HG02973 (cell line): ENCODE results near the gene ZBTB44.
"Not testable (repeated sequence)": the region's sequence is repeated elsewhere in the genome, so short reads cannot be mapped to it uniquely, and the experiment has no call there.

Experiments
- ATAC-seq: cut with Tn5 transposase; IDR thresholded peaks from one replicate; pipeline ENCODE4 v1.9.1; 2021; ENCODE audit warnings: moderate library complexity; ENCODE audit not compliant: unreplicated experiment

ZBTB44 gene

DNA sequence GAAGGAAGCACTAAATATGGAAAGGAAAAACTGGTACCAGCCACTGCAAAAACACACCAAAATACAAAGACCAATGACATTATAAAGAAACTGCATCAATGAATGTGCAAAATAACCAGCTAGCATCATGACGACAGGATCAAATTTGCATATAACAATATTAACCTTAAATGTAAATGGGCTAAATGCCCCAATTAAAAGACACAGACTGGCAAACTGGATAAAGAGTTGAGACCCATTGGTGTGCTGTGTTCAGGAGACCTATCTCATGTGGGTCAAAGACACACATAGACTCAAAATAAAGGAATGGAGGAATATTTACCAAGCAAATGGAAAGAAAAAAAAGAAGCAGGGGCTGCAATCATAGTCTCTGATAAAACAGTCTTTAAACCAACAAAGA lies 63.0 kb downstream of the ZBTB44 start:
- not testable (repeated sequence) for ATAC-seq

DNA sequence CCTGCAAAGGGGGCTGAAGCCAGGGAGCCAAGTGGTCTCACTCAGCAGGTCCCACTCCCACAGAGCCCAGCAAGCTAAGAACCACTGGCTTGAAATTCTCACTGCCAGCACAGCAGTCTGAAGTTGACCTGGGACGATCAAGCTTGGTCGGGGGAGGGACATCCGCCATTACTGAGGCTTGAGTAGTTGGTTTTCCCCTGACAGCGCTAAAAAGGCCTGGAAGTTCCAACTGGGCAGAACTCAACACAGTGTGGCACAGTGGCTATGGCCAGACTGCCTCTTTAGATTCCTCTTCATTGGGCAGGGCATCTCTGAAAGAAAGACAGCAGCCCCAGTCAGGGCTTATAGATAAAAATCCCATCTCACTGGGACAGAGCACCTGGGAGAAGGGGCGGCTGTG lies 64.8 kb downstream of the ZBTB44 start:
- not testable (repeated sequence) for ATAC-seq

DNA sequence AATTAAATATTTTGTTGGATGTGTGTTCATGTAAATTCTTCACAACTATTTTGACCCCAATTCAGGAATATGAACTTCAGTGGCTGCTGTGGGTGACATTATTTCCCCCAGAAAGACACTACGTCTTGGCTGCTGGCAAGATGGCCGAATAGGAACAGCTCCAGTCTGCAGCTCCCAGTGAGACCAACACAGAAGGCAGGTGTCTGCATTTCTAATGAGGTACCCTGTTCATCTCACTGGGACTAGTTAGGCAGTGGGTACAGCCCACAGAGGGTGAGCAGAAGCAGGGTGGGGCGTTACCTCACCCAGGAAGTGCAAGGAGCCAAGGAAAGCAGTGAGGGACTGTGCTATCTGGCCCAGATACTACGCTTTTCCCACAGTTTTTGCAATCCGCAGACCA lies 65.3 kb downstream of the ZBTB44 start:
- ATAC-seq = no peak

DNA sequence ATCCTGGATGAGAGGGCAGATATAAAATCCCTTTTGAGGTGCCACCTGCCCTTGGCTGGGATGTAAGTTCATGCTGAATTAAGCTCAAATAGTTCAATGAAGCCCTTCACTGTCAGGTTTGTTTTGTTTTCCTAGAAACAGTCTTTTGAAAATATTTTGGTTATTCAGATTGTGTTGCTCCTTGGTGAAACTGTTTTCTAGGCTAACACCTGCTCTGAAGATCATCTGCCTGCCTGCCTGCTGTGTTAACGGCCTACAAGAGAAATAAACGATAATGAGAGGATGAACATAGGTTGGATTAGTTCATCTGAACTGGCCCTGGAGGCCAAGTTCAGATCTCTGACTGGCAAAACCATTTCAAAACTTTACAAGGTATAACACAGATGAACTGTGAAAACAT lies 67.4 kb downstream of the ZBTB44 start:
- ATAC-seq = no peak

DNA sequence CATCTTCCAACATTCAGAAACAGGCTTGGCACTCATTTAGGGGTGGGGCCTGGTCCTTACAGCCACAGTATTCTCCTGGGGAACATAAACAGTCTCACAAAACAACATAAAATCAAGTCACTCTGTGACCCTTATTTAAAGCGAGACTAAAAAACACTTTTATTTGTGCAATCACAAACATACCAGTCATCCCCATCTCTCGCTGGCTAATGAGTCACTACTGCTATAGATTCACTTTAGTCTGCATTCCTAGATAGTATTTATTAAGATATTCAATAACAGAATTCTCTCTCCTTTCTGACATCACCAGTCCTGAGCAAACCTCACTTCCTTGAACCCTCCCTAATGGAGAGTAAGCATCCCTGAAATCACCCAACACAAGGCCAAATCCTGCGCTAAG lies 68.0 kb downstream of the ZBTB44 start:
- ATAC-seq = no peak

DNA sequence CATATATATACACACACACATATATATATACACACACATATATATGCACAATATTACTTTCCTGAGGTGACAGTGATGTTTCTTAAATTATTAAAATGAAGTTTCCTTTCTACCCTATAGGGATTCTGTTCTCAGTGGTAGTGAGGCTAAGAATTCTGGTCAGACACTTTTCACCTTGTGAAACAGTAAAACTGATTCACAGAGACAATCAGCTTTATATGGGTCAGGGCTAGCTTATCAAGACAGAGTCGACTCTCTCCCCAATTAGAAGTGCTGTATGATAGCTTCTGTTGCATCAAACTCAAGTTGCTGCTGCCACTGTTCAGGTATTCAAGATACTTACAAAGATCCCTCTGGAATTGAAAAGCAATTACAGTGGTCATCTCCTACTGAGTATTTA lies 68.4 kb downstream of the ZBTB44 start:
- no peak for ATAC-seq

DNA sequence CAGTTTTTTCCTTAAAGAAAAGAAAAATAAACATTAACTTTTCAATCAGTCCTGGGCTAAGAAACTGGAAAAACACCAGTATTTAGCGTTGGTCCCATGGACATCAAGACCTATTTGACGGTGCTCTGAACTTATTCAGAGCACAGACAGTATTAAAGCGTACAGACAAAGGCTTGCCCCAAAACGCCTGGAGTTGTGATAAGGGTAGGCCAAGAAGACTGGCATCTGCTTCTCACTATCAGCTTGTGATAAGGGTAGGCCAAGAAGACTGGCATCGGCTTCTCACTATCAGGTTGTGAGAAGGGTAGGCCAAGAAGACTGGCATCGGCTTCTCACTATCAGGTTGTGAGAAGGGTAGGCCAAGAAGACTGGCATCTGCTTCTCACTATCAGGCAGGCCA lies 69.3 kb downstream of the ZBTB44 start:
- ATAC-seq = not testable (repeated sequence)

DNA sequence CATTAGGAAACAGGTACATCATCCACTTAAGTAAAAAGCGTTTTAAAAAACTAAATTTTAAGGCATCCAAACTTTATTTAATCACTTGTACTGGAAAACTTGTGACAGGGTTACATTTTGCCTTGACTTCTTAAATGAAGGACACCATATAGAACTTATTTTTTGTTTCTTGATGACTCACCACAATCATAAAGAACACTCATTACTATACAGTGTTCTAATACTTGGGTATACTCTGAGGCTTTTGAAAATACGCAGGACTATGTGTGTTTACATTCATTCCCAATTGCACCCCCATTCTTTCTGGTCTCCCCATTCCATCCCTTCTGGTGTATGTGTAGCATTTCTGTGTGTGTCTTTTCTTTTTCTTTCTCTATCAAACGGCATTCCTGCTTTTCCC lies 69.9 kb downstream of the ZBTB44 start:
- no peak for ATAC-seq

DNA sequence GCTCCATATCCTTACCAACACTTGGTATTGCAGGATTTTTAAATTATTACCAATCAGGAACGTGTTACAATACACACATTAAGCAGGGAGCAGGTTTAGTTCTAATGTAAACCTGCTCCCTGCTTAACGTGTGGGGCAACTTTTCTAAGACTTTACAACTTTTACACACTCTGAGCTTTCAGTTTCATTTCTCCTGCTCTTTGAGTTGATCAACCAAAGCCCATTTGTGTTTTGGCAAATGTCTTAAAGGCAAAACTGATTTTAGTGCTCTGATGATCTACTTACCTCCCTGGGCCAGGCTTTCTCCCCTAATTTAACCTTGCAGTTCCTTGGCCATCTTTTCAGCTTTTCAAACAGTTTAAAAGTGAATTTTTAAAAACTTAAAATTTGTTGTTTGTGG lies 70.9 kb downstream of the ZBTB44 start:
- no peak for ATAC-seq

DNA sequence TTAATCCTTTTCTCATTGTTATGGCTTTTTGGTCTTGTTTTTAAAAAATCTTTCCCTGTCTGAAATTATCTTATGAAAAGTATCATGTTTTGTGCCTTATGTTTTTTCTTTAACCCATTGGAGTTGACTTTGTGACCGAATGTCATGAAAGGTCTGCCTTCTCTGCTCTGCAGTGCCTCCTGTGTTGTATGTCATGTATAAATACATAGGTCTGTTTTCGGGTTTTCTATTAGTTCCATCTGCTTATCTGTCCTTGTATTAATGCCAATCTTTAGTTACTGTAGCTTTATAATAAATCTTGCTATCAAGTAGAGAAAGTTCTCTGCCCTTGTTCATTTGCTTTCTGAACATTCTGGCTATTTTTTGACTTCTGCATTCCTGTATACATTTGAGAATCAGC lies 73.0 kb downstream of the ZBTB44 start:
- ATAC-seq = no peak

DNA sequence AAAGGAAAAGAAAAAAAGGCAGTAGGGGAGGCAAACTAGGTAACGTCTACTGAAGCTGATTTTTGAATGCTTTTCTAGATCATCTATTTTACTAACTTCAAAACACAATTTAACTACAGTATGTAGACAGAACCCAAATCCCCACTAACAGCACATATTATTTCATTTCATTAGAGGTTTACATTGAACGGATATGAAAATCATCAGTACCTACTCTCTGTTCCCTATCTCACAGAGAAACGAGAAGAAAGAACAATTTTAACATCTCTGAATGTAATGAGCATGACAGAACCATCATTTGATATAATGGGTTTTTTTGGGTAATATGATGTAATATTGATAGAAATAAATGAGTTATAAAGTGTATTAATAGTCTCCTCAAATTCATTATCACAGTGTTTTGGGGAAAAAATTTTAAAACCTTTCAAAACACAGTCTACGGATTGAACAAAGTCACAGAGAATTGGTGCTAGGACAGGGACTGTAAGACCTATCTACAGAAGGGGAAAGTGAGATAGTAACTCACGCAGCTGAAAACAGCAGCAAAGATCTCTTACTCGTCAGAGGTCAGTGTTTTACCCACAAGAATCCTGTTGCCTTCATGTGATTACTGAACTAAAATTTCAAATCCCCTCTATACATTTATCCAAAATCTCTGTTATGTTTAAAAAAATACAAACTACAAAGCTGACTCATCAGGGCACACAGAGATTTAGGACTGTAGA lies 77.3 kb downstream of the ZBTB44 start:
- ATAC-seq = no peak

DNA sequence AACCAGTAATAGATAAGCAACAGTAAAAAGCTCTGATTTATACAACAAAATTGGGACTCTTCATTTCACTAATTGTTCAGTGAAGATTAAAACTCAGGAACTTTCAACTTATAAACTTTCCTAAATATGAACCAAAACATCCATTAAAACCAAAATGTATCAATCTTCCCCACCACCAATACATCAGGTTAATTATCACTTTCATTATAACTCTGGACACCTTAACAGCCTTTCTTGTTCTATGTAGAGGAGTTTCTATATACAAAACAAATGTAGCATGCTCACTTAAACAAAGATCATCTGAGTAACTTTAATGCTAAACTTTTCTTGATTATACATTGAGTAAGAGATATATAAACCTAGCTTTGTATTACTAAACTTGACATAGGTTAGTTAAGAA lies 80.4 kb downstream of the ZBTB44 start:
- no peak for ATAC-seq

DNA sequence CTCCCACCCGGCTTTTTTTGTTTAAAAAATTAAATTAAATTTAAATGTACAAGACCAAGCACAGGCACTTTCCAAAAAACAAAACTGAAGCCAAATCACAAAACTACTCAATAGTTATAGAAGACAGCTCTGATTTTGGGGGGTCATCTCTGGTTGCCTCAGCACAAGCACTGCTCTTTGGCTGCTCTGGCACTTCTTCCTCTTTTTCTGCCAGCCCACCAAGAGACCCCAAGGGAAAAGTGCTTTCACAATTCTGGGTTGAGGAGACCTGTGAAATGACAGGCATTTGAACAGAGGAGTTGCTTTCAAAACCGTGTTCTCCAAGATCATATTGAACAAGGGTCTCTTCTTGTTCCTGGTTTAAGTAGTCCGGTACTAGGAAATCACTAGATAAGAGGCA lies 80.8 kb downstream of the ZBTB44 start:
- ATAC-seq = not testable (repeated sequence)

DNA sequence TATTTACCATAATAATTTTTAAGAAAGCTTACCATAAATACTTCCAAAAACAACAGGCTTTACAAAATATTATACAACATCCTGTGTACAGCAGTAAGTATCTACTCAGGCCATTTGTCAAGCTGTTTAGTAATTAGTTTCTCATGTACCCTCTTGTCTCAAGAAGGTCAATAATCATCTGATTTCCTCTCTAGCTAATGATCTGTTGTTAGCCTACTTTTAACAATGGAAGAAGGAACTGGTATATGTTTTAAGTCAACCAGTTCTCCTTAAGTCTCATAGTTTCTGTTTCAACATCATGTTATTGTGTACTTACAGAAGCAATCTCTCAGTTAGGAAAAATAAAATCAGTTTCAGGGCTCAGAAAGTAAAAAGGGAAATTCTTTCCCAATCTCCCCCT lies 81.2 kb downstream of the ZBTB44 start:
- ATAC-seq = not testable (repeated sequence)

DNA sequence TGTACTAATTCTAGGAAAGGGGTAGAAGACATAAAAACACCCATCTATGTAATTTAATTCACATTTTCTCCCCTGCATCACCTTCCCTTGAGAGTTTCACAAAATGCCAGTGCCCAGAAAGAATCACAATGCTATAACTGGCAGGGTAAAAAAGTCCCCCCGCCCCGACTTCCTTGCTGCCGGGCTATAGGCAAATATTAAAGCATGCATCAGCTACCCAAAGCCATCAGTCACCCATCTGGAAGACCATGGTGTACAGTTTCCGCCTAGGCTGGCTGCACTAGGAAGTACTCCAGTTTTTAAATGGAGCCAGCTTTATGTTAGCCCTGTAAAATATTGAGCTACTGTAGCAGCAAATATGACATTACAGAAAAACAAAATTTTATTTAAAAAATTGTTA lies 87.3 kb downstream of the ZBTB44 start:
- no peak for ATAC-seq

DNA sequence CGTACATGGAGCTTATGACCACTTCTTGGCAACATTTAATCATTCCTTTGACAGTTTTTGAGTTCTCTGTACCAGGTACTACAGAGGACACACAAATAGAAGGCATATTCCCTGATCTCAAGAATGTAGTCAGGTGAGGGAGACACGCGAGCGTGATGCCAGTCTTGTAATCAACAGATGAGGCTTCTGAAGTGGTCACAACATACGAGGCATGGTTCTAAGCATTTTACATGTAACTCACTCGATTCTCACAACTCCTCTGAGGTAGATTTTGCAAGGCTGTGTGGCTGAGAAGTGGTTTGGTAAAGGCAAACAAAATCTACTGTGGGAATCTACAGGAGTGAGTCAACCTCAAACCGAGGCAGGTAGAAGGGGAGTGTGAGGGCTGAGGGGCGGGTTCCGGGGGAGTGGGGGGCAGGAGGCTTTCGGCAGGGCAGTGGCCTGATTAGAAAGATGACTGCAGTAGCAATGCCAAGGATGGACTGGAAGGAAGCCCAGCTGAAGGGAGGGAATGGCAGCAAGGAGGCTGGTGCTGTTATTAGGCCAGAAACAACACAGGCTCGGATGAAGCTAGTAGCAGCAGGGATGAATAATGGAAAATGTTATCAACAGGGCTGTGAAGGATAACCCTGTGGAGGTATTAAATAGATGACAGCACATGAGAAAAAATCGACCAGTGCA lies 91.3 kb downstream of the ZBTB44 start:
- no peak for ATAC-seq

DNA sequence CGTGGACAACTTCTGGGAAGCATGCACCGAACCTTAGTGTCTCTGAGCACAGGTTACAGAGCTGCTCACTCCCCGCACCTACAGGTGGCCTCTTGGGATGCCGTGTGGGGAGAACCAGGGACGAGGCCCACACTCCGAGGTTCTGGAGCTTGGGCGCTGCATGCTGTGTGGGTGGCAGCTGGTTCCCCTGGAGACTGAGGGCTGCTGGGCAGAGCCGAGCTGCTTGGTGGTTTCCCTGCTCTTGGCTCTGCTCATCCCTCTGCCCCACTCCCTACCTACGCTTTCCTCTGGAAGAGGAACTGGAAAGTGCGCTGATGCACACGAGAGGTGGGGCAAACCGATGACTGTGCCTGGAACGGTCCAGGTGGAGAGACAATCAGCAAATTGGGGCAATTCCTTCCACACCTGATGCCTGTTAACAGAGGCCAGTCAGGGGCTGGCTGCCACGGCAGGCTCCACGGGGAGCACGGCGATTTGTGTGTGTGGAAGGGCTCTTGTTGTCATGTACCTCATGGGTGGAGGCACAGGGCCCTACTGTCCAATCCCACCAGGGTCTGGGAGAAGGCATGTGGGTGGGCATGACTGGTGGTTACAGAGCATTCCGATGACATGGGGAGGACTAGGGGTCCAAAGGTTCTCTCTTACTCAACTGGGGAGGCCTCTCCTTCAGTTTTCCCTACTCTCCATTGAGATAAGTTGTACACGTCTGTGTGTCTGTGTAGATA lies 94.2 kb downstream of the ZBTB44 start:
- no peak for ATAC-seq

DNA sequence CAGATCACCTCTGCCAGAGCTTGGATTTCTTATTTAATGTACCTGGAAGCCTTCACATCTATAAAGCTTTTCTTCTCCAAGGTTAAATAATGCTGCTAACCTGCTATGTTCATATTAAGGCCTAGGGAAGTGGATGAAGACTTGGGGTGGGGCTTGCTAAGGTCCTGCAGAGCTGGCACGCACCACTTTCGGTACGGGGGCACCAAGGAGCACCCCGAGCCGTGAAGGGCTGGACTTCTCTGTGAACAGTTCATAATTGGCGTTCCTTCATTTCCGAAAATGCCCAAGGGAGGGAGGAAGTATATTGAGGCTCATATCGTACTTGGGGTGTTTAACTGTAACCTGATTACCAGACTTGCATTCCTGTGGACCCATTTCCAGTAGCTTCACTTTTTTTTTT lies 95.6 kb downstream of the ZBTB44 start:
- ATAC-seq = no peak

DNA sequence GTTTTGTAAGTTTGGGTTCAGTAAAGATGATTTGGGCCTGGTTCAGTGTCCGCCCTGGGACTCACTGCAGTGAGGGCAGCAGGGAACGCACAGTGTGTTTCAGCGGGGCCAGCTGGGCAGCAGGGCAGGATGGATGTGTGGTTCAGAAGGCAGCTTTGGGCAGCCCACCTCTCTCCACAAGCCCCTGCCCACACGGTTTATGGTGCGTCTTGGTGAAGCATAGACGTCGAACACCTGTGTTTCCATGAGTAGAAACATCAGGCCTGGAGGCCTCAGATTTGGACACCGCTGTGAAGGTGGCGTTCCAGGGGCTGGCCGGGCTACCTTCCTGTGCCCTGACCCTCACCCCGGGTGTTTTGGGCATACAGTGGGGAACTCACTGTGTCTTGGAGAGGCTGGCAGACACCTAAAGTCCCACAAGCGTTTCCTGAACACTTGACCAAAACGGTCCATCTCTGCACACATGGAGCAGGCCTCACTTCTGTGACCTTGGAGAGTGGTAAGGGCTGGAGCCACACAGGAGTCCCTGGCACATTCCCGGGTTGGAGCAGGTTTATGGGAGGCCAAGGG lies 96.1 kb downstream of the ZBTB44 start:
- ATAC-seq = no peak

DNA sequence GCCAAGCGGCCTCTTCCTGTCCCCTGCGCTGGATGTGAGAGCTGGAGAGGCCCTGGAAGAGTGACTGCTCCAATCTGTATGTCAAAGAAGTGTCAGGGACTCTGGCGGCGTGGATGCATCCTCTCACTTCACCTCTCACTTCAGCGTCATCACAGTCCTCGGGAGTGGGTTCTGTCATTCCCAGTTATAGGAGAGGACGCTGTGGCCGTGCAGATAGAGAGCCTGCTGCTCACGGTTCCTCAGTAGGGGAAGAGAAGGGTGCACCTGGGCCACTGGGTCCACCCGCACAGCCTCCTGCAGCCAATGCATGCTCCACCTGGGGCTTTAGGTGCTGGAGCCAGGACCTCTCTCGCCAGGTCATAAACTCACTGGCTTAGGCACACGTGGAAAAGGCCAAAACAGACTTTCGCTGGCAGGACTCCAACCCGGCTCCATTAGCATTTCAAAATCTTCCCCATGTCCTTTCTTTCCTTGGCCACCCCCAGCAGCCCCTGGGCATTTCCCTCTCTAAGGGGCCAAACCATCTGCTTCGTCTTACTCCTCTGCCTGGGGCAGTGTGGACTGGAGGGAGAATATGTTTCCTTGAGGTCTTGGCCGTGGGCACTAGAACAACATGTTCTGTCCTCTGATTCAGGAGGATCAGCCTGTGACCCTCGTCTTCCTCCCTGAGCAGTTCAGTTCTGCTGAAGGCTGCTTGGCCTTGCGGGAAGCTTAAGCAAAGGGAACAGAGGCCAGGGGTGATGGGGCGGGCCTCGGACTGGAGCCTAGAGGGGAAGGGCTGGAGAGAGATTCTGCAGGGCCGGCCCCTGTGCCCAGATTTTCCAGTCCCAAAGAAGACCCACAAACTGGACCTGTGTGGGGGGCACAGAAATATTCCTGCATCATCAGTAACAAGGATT lies 97.3 kb downstream of the ZBTB44 start:
- no peak for ATAC-seq
